Astrocyte of the hippocampus (primary cell): ENCODE results near the gene ENPP5.

ENCODE experiments used
- DNase-seq: peaks from one replicate; pipeline ENCODE4 v3.0.0; 2011; ENCODE audit warnings: low read depth, low spot score

Gene ENPP5

GRCh38 chr6:46170357-46171289 lies at the start of gene ENPP5:
TSS of gene ENPP5 (minus strand) at chr6:46170980. CDS start at chr6:46168262, 2,718 bp downstream.
- peak; percentile 63 for DNase-seq

- no peak for DNase-seq
Measured at GRCh38 chr6:46219661-46220060, 48.9 kb upstream of the ENPP5 start.

- no peak for DNase-seq
Measured at GRCh38 chr6:46218457-46218856, 47.7 kb upstream of the ENPP5 start.

- DNase-seq: peak; percentile 61
Measured at GRCh38 chr6:46217671-46218131, 46.9 kb upstream of the ENPP5 start.

- DNase-seq: no peak
Measured at GRCh38 chr6:46216879-46217278, 46.1 kb upstream of the ENPP5 start.

- no peak for DNase-seq
Measured at GRCh38 chr6:46215777-46216176, 45.0 kb upstream of the ENPP5 start.

GRCh38 chr6:46215213-46215612 lies 44.4 kb upstream of the ENPP5 start:
- no peak for DNase-seq

- no peak for DNase-seq
Measured at GRCh38 chr6:46211917-46212316, 41.1 kb upstream of the ENPP5 start.

- no peak for DNase-seq
Measured at GRCh38 chr6:46210294-46210693, 39.5 kb upstream of the ENPP5 start.

GRCh38 chr6:46208303-46208702 lies 37.5 kb upstream of the ENPP5 start:
- DNase-seq: no peak

- no peak for DNase-seq
Measured at GRCh38 chr6:46207174-46207573, 36.4 kb upstream of the ENPP5 start.

GRCh38 chr6:46204880-46205650 lies 34.3 kb upstream of the ENPP5 start:
- DNase-seq: no peak

- DNase-seq: no peak
Measured at GRCh38 chr6:46203391-46204177, 32.8 kb upstream of the ENPP5 start.

- no peak for DNase-seq
Measured at GRCh38 chr6:46201702-46202101, 30.9 kb upstream of the ENPP5 start.

GRCh38 chr6:46199387-46199786 lies 28.6 kb upstream of the ENPP5 start:
- peak; percentile 23 for DNase-seq

GRCh38 chr6:46191961-46192360 lies 21.2 kb upstream of the ENPP5 start:
- DNase-seq: peak; percentile 92

GRCh38 chr6:46190889-46191288 lies 20.1 kb upstream of the ENPP5 start:
- DNase-seq: no peak

- DNase-seq: no peak
Measured at GRCh38 chr6:46189726-46190125, 18.9 kb upstream of the ENPP5 start.

GRCh38 chr6:46186583-46186982 lies 15.8 kb upstream of the ENPP5 start:
- no peak for DNase-seq

GRCh38 chr6:46184114-46184513 lies 13.3 kb upstream of the ENPP5 start:
- peak; percentile 91 for DNase-seq

GRCh38 chr6:46175976-46176375 lies 5.2 kb upstream of the ENPP5 start:
- DNase-seq: no peak

- no peak for DNase-seq
Measured at GRCh38 chr6:46175446-46175845, 4.7 kb upstream of the ENPP5 start.
